RWPE1 (cell line): ENCODE data around the gene SLIT1.
A peak's percentile ranks its signal among the peaks of the same experiment; 100 is the strongest.

Source experiments
- CTCF ChIA-PET: fragments of 350-600 bp; sonication (Branson Sonifier 250); formaldehyde crosslinking; extraction: SDS; loops from one replicate; lab custom pipeline; 2021; lab: Yijun Ruan, JAX
- POLR2A ChIA-PET: fragments of 400-600 bp; formaldehyde crosslinking; extraction: SDS; loops from one replicate; lab custom pipeline; 2020; ENCODE audit warnings: antibody characterized with exemption; ENCODE audit not compliant: low non-redundant PET; lab: Yijun Ruan, JAX
- DNase-seq: peaks from one replicate; pipeline ENCODE4 v3.0.0; 2012; ENCODE audit warnings: low spot score
- H3K27ac ChIP-seq: fragments of 450-650 bp; 2 replicates; pipeline ENCODE4 v1.5.1; 2017
- TF ChIP-seq, protein P1 (sequence below): fragments of 450-650 bp; conservative IDR thresholded peaks from 2 replicates; pipeline ENCODE4 v1.5.1; 2017; ENCODE audit warnings: low read depth, mild to moderate bottlenecking

Gene SLIT1

GRCh38 chr10:97028126-97028831, 157.5 kb downstream of the SLIT1 start:
- ChIA-PET POLR2A (no interaction called here), CTCF (interaction anchor here (0.7 to 1.6 kb wide), 2 partner anchors 9 to 42 kb away, joined by 3 to 5 read pairs; no protein-coding TSS in a partner anchor)
- TF ChIP-seq, protein P1, sequence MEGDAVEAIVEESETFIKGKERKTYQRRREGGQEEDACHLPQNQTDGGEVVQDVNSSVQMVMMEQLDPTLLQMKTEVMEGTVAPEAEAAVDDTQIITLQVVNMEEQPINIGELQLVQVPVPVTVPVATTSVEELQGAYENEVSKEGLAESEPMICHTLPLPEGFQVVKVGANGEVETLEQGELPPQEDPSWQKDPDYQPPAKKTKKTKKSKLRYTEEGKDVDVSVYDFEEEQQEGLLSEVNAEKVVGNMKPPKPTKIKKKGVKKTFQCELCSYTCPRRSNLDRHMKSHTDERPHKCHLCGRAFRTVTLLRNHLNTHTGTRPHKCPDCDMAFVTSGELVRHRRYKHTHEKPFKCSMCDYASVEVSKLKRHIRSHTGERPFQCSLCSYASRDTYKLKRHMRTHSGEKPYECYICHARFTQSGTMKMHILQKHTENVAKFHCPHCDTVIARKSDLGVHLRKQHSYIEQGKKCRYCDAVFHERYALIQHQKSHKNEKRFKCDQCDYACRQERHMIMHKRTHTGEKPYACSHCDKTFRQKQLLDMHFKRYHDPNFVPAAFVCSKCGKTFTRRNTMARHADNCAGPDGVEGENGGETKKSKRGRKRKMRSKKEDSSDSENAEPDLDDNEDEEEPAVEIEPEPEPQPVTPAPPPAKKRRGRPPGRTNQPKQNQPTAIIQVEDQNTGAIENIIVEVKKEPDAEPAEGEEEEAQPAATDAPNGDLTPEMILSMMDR, result no peak
- DNase-seq, result no peak
- H3K27ac ChIP-seq, result no peak overlapping the region

DNA sequence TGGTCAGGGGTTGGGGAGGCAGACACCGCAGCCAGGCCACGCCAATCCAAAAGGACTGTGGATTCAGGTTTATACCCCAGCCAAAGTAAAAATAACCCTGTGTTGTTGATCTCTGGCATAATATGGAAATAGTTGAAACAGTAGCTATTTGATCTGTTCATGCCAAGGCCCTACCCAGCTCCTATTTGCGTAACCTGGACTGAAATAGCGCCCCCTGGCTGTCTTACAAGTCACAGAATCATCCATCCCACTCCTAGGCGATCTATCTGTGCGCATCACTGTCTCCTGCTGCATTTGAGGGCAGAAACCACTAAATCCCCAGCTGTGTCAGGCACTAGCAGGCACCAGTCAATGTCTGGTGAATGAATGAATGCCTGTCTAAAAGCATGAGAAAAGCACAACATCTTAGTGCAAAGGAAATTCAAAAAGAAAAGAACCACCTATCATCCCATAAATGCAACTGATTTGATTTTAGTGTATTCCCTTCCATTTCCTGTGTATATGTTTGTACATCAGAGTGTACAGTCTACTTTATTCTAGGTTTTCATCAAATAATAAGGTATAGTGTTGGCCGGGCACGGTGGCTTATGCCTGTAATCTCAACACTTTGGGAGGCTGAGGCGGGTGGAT, 160.0 kb downstream of the SLIT1 start:
- TF ChIP-seq, protein P1, result peak; percentile 22; the same call in 1 of the 2 replicates
- no peak overlapping the region for H3K27ac ChIP-seq
- POLR2A ChIA-PET, result no interaction called here
- DNase-seq, result no peak
- CTCF ChIA-PET, result interaction anchor here (0.6 to 1.1 kb wide), 7 partner anchors 10 to 131 kb away, joined by 3 to 5 read pairs (median 3); no protein-coding TSS in a partner anchor

DNA sequence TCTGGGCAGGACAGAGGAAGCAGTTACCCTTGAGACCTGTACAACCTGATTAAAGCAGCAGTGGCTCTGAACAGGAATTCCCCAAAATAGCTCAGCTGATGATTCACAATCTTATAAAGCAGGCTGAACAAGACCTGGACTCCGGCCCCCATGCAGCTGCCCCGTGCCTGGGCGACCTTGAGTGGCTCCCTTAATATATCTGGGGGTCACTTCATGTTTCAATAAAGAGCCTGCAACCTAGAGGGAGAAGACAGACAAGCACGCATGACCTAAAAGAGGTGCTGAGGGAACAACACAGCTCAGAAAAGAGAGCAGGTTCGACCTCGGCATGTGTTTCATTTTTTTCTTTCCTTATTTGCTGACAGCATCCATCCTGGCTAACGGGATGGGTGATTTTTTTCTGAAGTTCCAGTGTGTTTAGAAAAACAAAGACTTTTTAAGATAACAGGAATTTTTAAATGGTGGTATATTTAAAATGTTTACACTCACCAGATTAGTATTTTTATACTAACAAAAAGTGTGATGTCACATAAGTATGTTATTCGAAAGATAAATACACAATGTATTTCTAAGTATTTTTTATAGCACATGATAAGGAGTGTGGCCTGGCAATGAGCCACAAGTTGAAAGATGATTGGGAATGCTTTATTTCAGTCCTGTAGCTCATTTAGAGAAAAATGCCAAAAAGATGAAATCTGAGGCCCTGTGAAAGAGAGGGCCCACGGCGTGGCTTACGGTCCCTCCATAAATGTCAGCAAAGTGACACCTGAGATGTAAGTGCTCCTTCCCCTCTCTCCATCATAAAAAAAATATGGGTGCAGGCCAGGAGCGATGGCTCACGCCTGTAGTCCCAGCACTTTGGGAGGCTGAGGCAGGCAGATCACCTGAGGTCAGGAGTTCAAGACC, 161.3 kb downstream of the SLIT1 start:
- TF ChIP-seq, protein P1, result no peak
- DNase-seq, result peak; percentile 62
- ChIA-PET CTCF (interaction anchor here (0.7 to 1.1 kb wide), 3 partner anchors 13 to 110 kb away, joined by 3 read pairs; no protein-coding TSS in a partner anchor), POLR2A (no interaction called here)
- H3K27ac ChIP-seq, result no peak overlapping the region

- TF ChIP-seq, protein P1, result no peak
- CTCF ChIA-PET, result interaction anchor here (0.7 to 1.1 kb wide), 2 partner anchors 14 to 111 kb away, joined by 3 read pairs; no protein-coding TSS in a partner anchor
- DNase-seq, result no peak
- POLR2A ChIA-PET, result interaction anchor here (0.8 kb wide), 1 partner anchor 19 kb away, joined by 3 read pairs; no protein-coding TSS in a partner anchor
- no peak overlapping the region for H3K27ac ChIP-seq
Observed at GRCh38 chr10:97023401-97024167, 162.2 kb downstream of the SLIT1 start.

GRCh38 chr10:97022616-97023015, 163.1 kb downstream of the SLIT1 start:
- ChIA-PET CTCF (no interaction called here), POLR2A (no interaction called here)
- TF ChIP-seq, protein P1, result no peak
- no peak for DNase-seq
- H3K27ac ChIP-seq, result no peak overlapping the region
